ENCODE measurements around the gene NALCN.
A peak's percentile ranks its signal among the peaks of the same experiment; 100 is the strongest.

Gene NALCN

GRCh38 chr13:101450749-101451130 is 34.4 kb upstream of the NALCN start:
- no peak overlapping the region for H3K4ac ChIP-seq (ENCODE audit: low read depth in 1 of 2, low read length in 2 of 2)
- no peak overlapping the region for H2BK15ac ChIP-seq (ENCODE audit: low read depth, poor library complexity, severe bottlenecking)
- H3K27me3 ChIP-seq (ENCODE audit: control insufficient read depth in 1 of 2, insufficient read depth in 1 of 2, low read length in 2 of 2) = no peaks in the 10 kb centered on the region
- H3K79me1 ChIP-seq (replicated peaks; ENCODE audit: low read length, poor library complexity, severe bottlenecking) = no peaks in the 10 kb centered on the region
- no peaks in the 10 kb centered on the region for H3K9me3 ChIP-seq (ENCODE audit: control insufficient read depth, low read length)
- no peak overlapping the region for H3K9ac ChIP-seq (ENCODE audit: low read length)
- peak overlapping the region in 1 of 2 experiments; percentile 56 for H3K18ac ChIP-seq (ENCODE audit: low read depth in 1 of 2, low read length in 2 of 2)
- H3K4me1 ChIP-seq (ENCODE audit: control insufficient read depth, insufficient read depth, low read depth, low read length) = peaks cover 17% of the 10 kb centered on the region
- no peak overlapping the region for H4K8ac ChIP-seq (ENCODE audit: low read length)
- H3K36me3 ChIP-seq (ENCODE audit: control insufficient read depth in 1 of 2, insufficient read depth in 2 of 2, low read depth in 1 of 2, low read length in 2 of 2) = no peaks in the 10 kb centered on the region
- no peak overlapping the region for H2BK120ac ChIP-seq (ENCODE audit: low read depth, low read length)
- DNase-seq = no peak
- no peak overlapping the region for H3K23ac ChIP-seq (ENCODE audit: low read length in 2 of 2)
- no peak overlapping the region for H2BK5ac ChIP-seq (ENCODE audit: low read depth, low read length, poor library complexity, severe bottlenecking)
- WGBS = 87% methylated on average over 2 of the region's 2 CpGs
- H4K91ac ChIP-seq (ENCODE audit: low read length) = no peak overlapping the region
- H3K4me2 ChIP-seq (ENCODE audit: low read length, poor library complexity, severe bottlenecking) = peak overlapping the region; percentile 16
- peak overlapping the region; percentile 80 for H3K27ac ChIP-seq (ENCODE audit: low read length, poor library complexity, severe bottlenecking)
- H2BK12ac ChIP-seq (ENCODE audit: low read length in 2 of 2) = peak overlapping the region in 1 of 2 experiments; percentile 15
- H2AFZ ChIP-seq (ENCODE audit: low read depth, low read length) = no peak overlapping the region
- peak overlapping the region; percentile 75 for H2AK5ac ChIP-seq (ENCODE audit: low read length, severe bottlenecking)
- no peak overlapping the region for H3K14ac ChIP-seq (ENCODE audit: low read length in 2 of 2)
- peak overlapping the region in 1 of 2 experiments; percentile 2 for H3K4me3 ChIP-seq (ENCODE audit: insufficient read depth in 1 of 2, low read depth in 1 of 2, low read length in 2 of 2)

GRCh38 chr13:101449790-101450748 is 33.8 kb upstream of the NALCN start:
- Histone ChIP-seq H3K4me2 (ENCODE audit: low read length, poor library complexity, severe bottlenecking) (peak overlapping the region; percentile 16), H3K36me3 (ENCODE audit: control insufficient read depth in 1 of 2, insufficient read depth in 2 of 2, low read depth in 1 of 2, low read length in 2 of 2) (no peaks in the 10 kb centered on the region), H3K4me1 (ENCODE audit: control insufficient read depth, insufficient read depth, low read depth, low read length) (peaks cover 16% of the 10 kb centered on the region), H3K4me3 (ENCODE audit: insufficient read depth in 1 of 2, low read depth in 1 of 2, low read length in 2 of 2) (peak overlapping the region in 1 of 2 experiments; percentile 2), H3K4ac (ENCODE audit: low read depth in 1 of 2, low read length in 2 of 2) (no peak overlapping the region), H3K23ac (ENCODE audit: low read length in 2 of 2) (no peak overlapping the region), H2BK15ac (ENCODE audit: low read depth, poor library complexity, severe bottlenecking) (no peak overlapping the region), H3K79me1 (replicated peaks; ENCODE audit: low read length, poor library complexity, severe bottlenecking) (no peaks in the 10 kb centered on the region), H4K8ac (ENCODE audit: low read length) (no peak overlapping the region), H3K18ac (ENCODE audit: low read depth in 1 of 2, low read length in 2 of 2) (peak overlapping the region in 1 of 2 experiments; percentile 5), H3K14ac (ENCODE audit: low read length in 2 of 2) (no peak overlapping the region), H2AFZ (ENCODE audit: low read depth, low read length) (no peak overlapping the region), H4K91ac (ENCODE audit: low read length) (no peak overlapping the region), H3K27me3 (ENCODE audit: control insufficient read depth in 1 of 2, insufficient read depth in 1 of 2, low read length in 2 of 2) (no peaks in the 10 kb centered on the region), H3K9me3 (ENCODE audit: control insufficient read depth, low read length) (no peaks in the 10 kb centered on the region), H2BK120ac (ENCODE audit: low read depth, low read length) (no peak overlapping the region), H2AK5ac (ENCODE audit: low read length, severe bottlenecking) (no peak overlapping the region), H3K9ac (ENCODE audit: low read length) (peak overlapping the region; percentile 11), H3K27ac (ENCODE audit: low read length, poor library complexity, severe bottlenecking) (peak overlapping the region; percentile 80), H2BK12ac (ENCODE audit: low read length in 2 of 2) (no peak overlapping the region), H2BK5ac (ENCODE audit: low read depth, low read length, poor library complexity, severe bottlenecking) (no peak overlapping the region)
- WGBS = 8% methylated on average over 4 of the region's 5 CpGs
- peak; percentile 83 for DNase-seq

- Histone ChIP-seq H3K79me1 (replicated peaks; ENCODE audit: low read length, poor library complexity, severe bottlenecking) (no peaks in the 10 kb centered on the region), H3K36me3 (ENCODE audit: control insufficient read depth in 1 of 2, insufficient read depth in 2 of 2, low read depth in 1 of 2, low read length in 2 of 2) (no peaks in the 10 kb centered on the region), H3K23ac (ENCODE audit: low read length in 2 of 2) (no peak overlapping the region), H3K14ac (ENCODE audit: low read length in 2 of 2) (no peak overlapping the region), H2BK15ac (ENCODE audit: low read depth, poor library complexity, severe bottlenecking) (no peak overlapping the region), H2BK12ac (ENCODE audit: low read length in 2 of 2) (no peak overlapping the region), H4K91ac (ENCODE audit: low read length) (no peak overlapping the region), H3K4me1 (ENCODE audit: control insufficient read depth, insufficient read depth, low read depth, low read length) (peaks cover 9% of the 10 kb centered on the region), H3K4ac (ENCODE audit: low read depth in 1 of 2, low read length in 2 of 2) (no peak overlapping the region), H3K27me3 (ENCODE audit: control insufficient read depth in 1 of 2, insufficient read depth in 1 of 2, low read length in 2 of 2) (no peaks in the 10 kb centered on the region), H3K9ac (ENCODE audit: low read length) (no peak overlapping the region), H2AFZ (ENCODE audit: low read depth, low read length) (no peak overlapping the region), H3K18ac (ENCODE audit: low read depth in 1 of 2, low read length in 2 of 2) (no peak overlapping the region), H3K4me3 (ENCODE audit: insufficient read depth in 1 of 2, low read depth in 1 of 2, low read length in 2 of 2) (no peak overlapping the region), H2BK5ac (ENCODE audit: low read depth, low read length, poor library complexity, severe bottlenecking) (no peak overlapping the region), H3K27ac (ENCODE audit: low read length, poor library complexity, severe bottlenecking) (no peak overlapping the region), H3K4me2 (ENCODE audit: low read length, poor library complexity, severe bottlenecking) (no peak overlapping the region), H2AK5ac (ENCODE audit: low read length, severe bottlenecking) (no peak overlapping the region), H4K8ac (ENCODE audit: low read length) (no peak overlapping the region), H2BK120ac (ENCODE audit: low read depth, low read length) (no peak overlapping the region), H3K9me3 (ENCODE audit: control insufficient read depth, low read length) (no peaks in the 10 kb centered on the region)
- DNase-seq = peak; percentile 50
- 24% methylated on average over 3 of the region's 4 CpGs for WGBS
These were observed 31.5 kb upstream of the NALCN start for GRCh38 chr13:101447852-101448251.

GRCh38 chr13:101434486-101434885 is 18.2 kb upstream of the NALCN start:
- Histone ChIP-seq H2AFZ (ENCODE audit: low read depth, low read length) (no peak overlapping the region), H2BK5ac (ENCODE audit: low read depth, low read length, poor library complexity, severe bottlenecking) (no peak overlapping the region), H4K8ac (ENCODE audit: low read length) (no peak overlapping the region), H3K27ac (ENCODE audit: low read length, poor library complexity, severe bottlenecking) (no peak overlapping the region), H3K18ac (ENCODE audit: low read depth in 1 of 2, low read length in 2 of 2) (no peak overlapping the region), H3K4me1 (ENCODE audit: control insufficient read depth, insufficient read depth, low read depth, low read length) (no peaks in the 10 kb centered on the region), H4K91ac (ENCODE audit: low read length) (no peak overlapping the region), H3K23ac (ENCODE audit: low read length in 2 of 2) (no peak overlapping the region), H3K4ac (ENCODE audit: low read depth in 1 of 2, low read length in 2 of 2) (no peak overlapping the region), H3K9ac (ENCODE audit: low read length) (no peak overlapping the region), H3K4me2 (ENCODE audit: low read length, poor library complexity, severe bottlenecking) (no peak overlapping the region), H3K27me3 (ENCODE audit: control insufficient read depth in 1 of 2, insufficient read depth in 1 of 2, low read length in 2 of 2) (no peaks in the 10 kb centered on the region), H3K4me3 (ENCODE audit: insufficient read depth in 1 of 2, low read depth in 1 of 2, low read length in 2 of 2) (no peak overlapping the region), H2BK12ac (ENCODE audit: low read length in 2 of 2) (no peak overlapping the region), H2BK120ac (ENCODE audit: low read depth, low read length) (no peak overlapping the region), H3K9me3 (ENCODE audit: control insufficient read depth, low read length) (no peaks in the 10 kb centered on the region), H3K14ac (ENCODE audit: low read length in 2 of 2) (no peak overlapping the region), H3K36me3 (ENCODE audit: control insufficient read depth in 1 of 2, insufficient read depth in 2 of 2, low read depth in 1 of 2, low read length in 2 of 2) (no peaks in the 10 kb centered on the region), H2BK15ac (ENCODE audit: low read depth, poor library complexity, severe bottlenecking) (no peak overlapping the region), H2AK5ac (ENCODE audit: low read length, severe bottlenecking) (no peak overlapping the region), H3K79me1 (replicated peaks; ENCODE audit: low read length, poor library complexity, severe bottlenecking) (no peaks in the 10 kb centered on the region)
- peak; percentile 11 for DNase-seq
- WGBS = 98% methylated on average over 2 of the region's 3 CpGs

Measured in mesenchymal stem cell (in vitro differentiated cells and primary cell).